GM21786 (cell line): Measurements from ENCODE around the gene PDGFC.

Experiments
- ATAC-seq: cut with Tn5 transposase; IDR thresholded peaks from one replicate; pipeline ENCODE4 v1.9.1; 2021; ENCODE audit not compliant: unreplicated experiment

The PDGFC gene

GRCh38 chr4:156790866-156791265, 180.7 kb downstream of the PDGFC start:
- no peak for ATAC-seq

DNA sequence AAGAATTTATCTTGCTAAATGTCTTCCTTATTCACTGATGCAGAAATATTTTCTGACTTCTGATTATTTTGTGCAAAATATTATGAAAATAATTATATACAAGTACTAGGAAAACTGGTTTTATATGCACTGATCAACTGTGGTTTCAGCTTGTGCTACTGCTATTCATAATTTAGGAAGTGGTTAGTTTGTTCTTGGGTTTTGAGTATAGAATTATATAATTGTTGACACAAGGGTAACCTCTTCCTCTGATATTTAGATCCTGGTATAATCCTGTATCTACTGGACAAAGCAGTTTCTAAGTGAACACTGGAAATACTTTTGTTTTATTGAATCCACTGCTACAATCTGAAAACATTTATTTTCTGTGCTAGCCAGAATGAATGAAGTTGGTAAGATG, 182.8 kb downstream of the PDGFC start:
- ATAC-seq: no peak

GRCh38 chr4:156786713-156787112, 184.9 kb downstream of the PDGFC start:
- no peak for ATAC-seq

- no peak for ATAC-seq
These were observed 186.6 kb downstream of the PDGFC start for GRCh38 chr4:156784970-156785369.

DNA sequence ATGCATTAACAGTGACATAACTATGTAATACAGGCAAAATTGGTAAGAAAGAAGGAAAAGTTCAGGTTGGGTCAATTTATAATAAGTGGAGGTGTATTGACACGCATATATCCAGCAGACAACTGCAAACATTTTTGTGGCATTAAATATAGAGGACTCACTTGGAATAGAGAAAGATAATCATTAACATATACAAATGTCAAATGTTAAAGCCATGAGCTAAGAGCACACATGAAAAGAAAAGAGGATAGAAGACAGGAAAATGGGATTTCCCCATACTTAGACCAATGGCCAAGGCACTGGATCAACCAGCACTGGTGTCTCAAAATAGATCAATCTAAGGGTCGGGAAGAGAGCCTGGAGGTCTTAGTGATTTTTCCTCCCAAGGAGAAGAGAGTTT, 187.6 kb downstream of the PDGFC start:
- ATAC-seq: no peak

DNA sequence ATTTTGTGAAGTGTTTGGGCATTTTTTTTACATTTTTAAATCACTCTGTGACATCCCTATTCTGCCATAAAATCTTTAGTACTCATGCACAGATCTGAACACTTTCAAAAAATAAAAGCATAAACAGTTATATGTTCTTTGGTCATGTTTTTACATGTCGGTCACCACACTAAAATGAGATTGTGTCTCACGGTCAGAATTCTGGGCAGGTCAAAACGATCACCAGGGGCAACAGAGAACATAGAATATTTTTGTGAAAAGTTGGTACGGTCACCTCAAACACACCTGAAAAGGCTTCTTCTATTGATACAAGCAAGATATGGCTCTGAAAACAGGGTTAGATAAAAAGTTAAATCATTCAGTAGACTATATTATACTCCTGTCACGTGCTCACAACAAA, 189.1 kb downstream of the PDGFC start:
- no peak for ATAC-seq

DNA sequence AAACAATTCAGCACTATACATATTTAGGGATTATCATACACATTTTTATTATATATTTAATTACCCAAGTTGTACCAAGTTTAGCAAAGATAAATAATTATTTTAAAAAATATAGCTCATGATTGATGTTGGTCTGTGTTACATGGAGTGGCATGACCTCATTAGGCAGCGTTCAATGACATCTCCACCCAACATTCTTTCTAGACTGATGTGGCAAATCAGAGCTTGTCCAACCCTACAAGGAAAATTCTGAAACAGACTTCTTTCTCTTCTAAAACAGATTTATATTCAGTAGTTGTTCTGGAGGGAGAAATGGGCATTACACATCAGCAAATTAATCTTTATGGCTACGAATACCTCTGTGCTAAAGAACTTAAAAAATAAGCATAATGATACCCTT, 189.7 kb downstream of the PDGFC start:
- no peak for ATAC-seq

DNA sequence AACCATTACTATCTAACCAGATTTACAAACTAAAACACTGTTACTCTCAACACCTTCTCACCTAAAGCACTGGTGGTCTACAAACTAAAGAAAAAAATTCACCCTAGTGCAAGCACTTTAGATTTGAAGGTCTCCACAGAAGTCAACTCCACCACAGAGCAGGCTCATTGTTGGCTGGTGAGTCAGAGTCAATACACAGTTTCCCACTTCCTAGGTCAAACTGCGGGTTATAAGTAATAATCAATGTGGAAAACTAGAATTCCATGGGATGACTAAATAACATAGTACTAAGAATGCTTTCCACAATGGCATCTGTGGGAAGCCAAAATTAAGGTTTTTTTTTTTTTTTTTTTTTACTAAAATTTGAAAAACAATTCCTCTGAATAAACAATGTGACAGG, 191.8 kb downstream of the PDGFC start:
- ATAC-seq: no peak

DNA sequence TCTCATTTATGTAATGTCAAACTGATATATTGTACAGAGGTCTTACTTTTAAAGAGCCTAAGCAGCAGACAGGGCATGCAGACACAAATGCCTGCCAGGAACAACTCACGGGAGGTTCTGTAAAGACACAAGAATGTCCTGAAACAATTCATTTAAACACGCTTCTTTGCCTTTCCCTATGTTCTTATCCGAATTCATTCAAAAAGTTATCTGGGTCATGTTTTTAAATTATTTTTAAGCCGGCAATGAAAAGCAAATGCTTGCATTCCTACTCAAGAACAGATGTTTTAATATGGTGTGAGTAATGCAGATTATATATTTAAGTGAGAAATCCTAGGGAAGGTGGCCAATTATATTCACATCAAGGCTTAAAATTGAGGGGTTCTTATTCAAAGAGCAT, 192.6 kb downstream of the PDGFC start:
- ATAC-seq: no peak

DNA sequence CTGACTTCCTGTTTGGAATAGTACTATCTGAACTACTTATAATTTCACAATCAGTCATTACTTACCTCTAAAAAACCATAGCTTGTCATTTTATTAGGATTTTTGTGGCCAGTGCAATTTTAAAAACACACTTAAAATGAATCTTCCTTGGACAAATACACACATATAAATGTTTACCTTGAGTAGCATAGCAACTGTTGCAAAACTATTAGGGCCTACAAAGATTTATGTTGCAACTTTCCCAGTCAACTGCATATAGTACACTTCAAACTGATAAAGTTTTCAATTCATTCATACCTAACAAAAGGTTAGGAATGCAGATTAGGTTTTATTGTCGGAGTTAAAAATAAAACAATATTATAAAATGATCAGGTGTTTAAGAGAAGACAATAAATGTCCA, 193.0 kb downstream of the PDGFC start:
- no peak for ATAC-seq

DNA sequence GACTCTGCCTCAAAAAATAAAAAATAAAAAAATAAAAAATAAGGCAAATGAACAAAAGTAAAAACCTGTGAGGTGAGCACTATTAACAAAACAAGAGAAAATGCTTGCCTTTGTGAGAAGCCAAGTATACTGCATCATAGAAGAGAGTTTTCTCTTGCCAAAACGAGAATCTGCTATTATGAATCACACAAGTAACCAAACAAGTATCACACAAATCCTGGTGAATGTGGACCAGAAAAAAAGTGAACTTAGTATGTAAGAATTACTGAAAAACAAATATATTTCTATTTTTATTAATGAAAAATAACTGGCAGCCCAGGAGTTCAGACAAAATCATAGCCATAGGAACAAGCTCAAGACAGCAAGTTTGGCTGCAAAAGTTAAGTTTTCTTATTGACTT, 193.5 kb downstream of the PDGFC start:
- no peak for ATAC-seq

GRCh38 chr4:156775813-156776212, 195.8 kb downstream of the PDGFC start:
- ATAC-seq: no peak

- no peak for ATAC-seq
These were observed 197.2 kb downstream of the PDGFC start for GRCh38 chr4:156774422-156774821.

DNA sequence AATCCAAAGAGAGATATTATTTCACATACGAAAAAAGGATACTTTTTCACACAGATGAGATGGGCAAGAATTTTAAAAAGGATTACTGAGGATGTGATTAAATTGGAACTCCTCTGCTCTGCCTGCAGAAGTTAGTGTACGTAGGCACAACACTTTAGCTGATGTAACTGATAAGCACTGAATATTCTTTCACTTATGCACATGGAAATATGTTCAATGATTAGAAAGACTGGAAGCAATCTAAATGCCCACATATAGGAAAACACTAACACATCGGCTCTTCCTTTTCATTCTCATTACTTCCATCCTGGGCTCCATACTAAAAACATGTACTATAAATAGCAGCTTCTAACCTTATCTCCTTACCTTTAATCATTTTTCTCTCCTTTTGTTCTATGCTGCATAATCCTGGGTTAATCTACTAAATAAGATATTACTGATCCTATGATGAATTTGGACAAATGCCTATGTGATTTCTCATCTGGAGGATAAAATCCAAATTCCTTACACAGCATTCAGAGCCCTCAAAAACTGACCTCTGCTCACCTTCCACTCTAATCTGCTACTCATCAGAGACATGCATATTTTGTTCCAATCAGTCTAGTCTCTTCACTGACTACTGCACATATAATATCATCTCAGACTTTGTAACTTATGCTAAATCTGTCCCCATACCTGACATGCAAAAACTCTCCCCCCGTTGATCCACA, 197.8 kb downstream of the PDGFC start:
- ATAC-seq: no peak

DNA sequence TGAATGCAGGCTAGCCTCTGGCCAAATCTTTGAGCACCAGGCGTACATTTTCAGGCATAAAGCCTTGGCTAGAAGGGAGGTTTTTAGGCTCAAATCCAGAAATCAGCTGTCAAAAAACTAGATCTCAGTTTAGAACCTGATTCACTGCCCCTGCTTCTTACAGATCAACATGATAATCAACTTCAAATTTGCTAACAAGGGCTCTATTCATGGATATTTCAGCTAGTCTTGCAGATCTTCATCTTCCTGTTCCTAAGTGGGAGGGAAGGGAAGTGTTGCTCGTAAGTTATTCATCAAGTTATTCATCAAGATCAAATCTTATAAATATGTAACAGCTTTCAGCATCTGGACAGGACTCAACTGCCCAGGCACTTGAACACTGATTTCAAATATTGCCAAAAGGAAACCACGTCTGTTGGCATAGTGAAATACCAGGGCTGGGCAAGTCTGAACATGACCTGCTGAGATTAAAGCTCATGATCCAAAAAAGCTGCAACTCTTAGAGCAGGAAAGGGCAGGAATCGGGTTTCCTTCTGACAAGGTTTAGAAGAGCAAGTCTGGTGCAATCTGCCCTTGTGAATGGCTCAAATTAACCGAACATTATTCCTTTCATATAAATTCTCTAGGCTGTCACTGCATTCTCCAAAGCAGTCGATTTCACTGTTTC, 200.3 kb downstream of the PDGFC start:
- no peak for ATAC-seq

- no peak for ATAC-seq
These were observed 201.5 kb downstream of the PDGFC start for GRCh38 chr4:156770140-156770539.

DNA sequence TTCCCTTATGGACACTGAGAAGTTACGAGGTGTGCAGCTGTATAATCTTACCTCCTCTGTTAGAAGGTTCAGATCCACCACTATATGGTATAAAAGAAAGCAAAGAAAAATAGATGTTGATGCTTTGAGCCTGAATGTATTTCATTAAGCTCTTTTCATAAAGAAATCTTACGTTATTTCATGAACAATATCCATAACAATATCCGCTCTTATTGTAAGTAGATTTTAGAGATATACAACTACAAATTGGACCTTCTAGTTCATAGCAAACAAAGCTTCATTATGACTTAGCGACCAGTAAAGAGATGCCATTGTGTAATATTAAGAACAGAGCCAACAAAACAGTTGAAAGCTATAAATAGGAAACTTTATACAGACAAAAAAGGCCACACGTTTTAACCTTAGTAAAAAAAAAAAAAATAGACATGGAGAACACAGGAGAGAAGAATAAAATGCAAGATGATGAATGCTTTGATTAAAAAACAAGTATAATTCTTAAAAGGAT, 203.6 kb downstream of the PDGFC start:
- no peak for ATAC-seq

- no peak for ATAC-seq
These were observed 204.8 kb downstream of the PDGFC start for GRCh38 chr4:156766846-156767245.

DNA sequence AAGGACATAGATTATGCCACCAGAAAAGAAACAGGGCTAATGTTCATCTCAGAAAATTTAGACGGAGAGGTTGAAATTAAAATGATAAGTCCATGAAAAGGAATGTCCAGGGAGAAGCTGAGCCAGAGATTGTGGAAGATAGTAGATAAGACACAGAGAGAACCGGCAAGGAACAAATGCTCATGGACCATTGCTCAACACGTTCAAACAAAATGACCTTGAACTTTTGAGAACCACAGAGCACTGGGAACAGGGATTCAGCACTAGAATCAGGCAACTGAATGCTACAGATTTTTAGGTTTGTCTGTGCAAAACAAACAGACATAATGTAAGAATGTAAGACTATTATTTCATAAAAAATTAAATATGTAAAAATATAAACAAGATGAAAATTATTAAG, 206.3 kb downstream of the PDGFC start:
- no peak for ATAC-seq

DNA sequence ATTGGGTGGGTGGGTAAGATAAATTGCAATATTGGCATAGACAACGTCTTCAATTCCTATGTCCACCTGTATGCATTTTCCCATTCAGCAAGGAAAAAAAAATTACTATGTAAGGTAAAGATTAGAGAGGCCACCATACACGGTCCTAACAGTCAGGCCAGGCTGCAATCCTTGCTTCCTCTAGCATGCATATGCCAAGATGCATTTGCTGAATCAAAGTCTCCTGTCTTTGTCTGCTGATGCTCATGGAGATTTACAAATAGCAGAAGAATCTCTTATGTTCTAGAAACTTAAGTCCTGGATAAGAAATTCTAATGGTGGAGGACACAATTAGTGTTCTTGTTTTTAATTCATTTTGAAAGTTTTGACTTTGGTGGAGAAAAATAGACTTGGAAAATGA, 206.8 kb downstream of the PDGFC start:
- ATAC-seq: no peak

DNA sequence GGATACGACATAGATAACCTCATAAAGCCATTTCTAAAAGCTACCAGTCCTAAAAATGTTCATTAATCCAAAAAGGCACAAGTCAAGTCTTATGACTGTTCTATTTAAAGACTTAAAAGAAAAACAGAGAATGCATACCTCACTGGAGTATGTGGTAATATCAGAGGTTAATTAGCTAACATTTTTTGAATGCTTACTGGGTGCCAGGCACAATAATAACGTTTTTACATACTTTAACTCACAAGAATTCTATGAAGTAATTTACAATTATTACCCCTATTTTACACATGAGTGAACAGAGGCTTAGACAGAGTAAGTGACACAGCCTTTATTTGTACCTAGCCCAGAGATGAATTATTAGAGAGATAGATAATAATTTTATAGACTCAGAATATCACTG, 207.5 kb downstream of the PDGFC start:
- ATAC-seq: no peak

GRCh38 chr4:156763511-156763910, 208.1 kb downstream of the PDGFC start:
- ATAC-seq: no peak

- ATAC-seq: no peak
These were observed 208.7 kb downstream of the PDGFC start for GRCh38 chr4:156762851-156763250.
